TTC549 (cell line): ENCODE data around the gene LOXL1.

Experiments used
- FAIRE-seq: peaks from 2 replicates; lab custom pipeline; 2012; peaks lifted over from hg19 to GRCh38; lab: Jason Lieb, UNC

The LOXL1 gene

GRCh38 chr15:73981761-73982221 is 55.5 kb downstream of the LOXL1 start:
- FAIRE-seq: no peak

GRCh38 chr15:73982222-73982962 is 56.1 kb downstream of the LOXL1 start:
- no peak for FAIRE-seq

- FAIRE-seq: no peak
These were observed 57.0 kb downstream of the LOXL1 start for GRCh38 chr15:73983211-73983727.

- FAIRE-seq: no peak
These were observed 57.5 kb downstream of the LOXL1 start for GRCh38 chr15:73983773-73984172.

- FAIRE-seq: no peak
These were observed 58.1 kb downstream of the LOXL1 start for GRCh38 chr15:73984208-73984979.

- FAIRE-seq: no peak
These were observed 59.0 kb downstream of the LOXL1 start for GRCh38 chr15:73985101-73985873.

GRCh38 chr15:73986055-73986775 is 60.0 kb downstream of the LOXL1 start:
- no peak for FAIRE-seq

- no peak for FAIRE-seq
These were observed 60.5 kb downstream of the LOXL1 start for GRCh38 chr15:73986776-73987056.

GRCh38 chr15:73987250-73987649 is 61.0 kb downstream of the LOXL1 start:
- FAIRE-seq: no peak

- FAIRE-seq: no peak
These were observed 61.6 kb downstream of the LOXL1 start for GRCh38 chr15:73987681-73988444.

GRCh38 chr15:73988445-73988969 is 62.2 kb downstream of the LOXL1 start:
- no peak for FAIRE-seq

- no peak for FAIRE-seq
These were observed 62.9 kb downstream of the LOXL1 start for GRCh38 chr15:73989001-73989798.

GRCh38 chr15:73990250-73991005 is 64.2 kb downstream of the LOXL1 start:
- no peak for FAIRE-seq

GRCh38 chr15:73991260-73991659 is 65.0 kb downstream of the LOXL1 start:
- FAIRE-seq: no peak

- no peak for FAIRE-seq
These were observed 65.7 kb downstream of the LOXL1 start, which contains the start of gene STOML1 for GRCh38 chr15:73991726-73992593. Gene STOML1 (minus strand): TSS chr15:73992295. CDS start chr15:73992223, 72 bp downstream.

- no peak for FAIRE-seq
These were observed 66.3 kb downstream of the LOXL1 start for GRCh38 chr15:73992594-73992898.

GRCh38 chr15:73993211-73993994 is 67.1 kb downstream of the LOXL1 start:
- FAIRE-seq: no peak

GRCh38 chr15:73994413-73994883 is 68.2 kb downstream of the LOXL1 start, which contains the start of gene PML:
Gene PML (plus strand): TSS chr15:73994716. CDS start chr15:73994813, 97 bp downstream.
- FAIRE-seq: peak; percentile 73
